ENCODE measurements around the gene OPN1MW2. TPM values are rescaled to one million over a fixed set of nuclear protein-coding genes. Genes with fewer than 3 reads are reported as not detected.
"Not testable (repeated sequence)": the region's sequence is repeated elsewhere in the genome, so short reads cannot be mapped to it uniquely, and the experiment has no call there.

OPN1MW2 gene
- not detected in 2 replicates for total RNA-seq (2014; rRNA removed; shearing (Covaris generic))

DNA sequence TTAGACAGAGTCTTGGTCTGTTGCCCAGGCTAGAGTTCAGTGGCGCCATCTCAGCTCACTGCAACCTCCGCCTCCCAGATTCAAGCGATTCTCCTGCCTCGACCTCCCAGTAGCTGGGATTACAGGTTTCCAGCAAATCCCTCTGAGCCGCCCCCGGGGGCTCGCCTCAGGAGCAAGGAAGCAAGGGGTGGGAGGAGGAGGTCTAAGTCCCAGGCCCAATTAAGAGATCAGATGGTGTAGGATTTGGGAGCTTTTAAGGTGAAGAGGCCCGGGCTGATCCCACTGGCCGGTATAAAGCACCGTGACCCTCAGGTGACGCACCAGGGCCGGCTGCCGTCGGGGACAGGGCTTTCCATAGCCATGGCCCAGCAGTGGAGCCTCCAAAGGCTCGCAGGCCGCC, at the start of gene OPN1MW2:
Gene OPN1MW2, plus strand, starts transcription at position 301 of the 400 bp plus-strand sequence. Its CDS starts 60 bp downstream, at position 361.
- not testable (repeated sequence) for H3K36me3 ChIP-seq; H3K27me3 ChIP-seq (replicated peaks); DNase-seq (ENCODE audit: low read depth in 1 of 2, low spot score in 2 of 2); H3K4me1 ChIP-seq (replicated peaks); H3K27ac ChIP-seq; H3K9me3 ChIP-seq (replicated peaks); H3K4me3 ChIP-seq

DNA sequence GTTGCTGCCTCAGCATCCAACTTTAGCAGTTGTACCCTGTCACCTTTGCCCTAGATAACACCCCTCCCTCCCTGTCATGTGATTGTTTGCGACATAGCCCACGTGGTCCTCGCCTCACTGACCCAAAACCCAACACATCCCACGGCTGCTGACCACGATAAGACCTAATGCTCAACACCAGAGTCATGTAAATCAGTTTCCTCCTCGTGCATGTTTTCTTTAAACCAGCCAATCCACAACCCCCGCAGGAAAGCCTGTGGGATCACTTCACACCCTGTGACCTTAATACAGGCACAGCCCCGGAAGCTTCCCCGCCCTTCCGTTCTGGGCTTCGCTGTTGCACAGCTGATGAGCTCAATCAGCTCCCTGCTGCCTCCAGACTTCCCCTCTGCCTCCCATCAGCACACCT, 47.0 kb upstream of the OPN1MW2 start:
- not testable (repeated sequence) for DNase-seq (ENCODE audit: low read depth in 1 of 2, low spot score in 2 of 2); H3K27me3 ChIP-seq (replicated peaks); H3K4me1 ChIP-seq (replicated peaks); H3K4me3 ChIP-seq; H3K9me3 ChIP-seq (replicated peaks); H3K36me3 ChIP-seq; H3K27ac ChIP-seq

DNA sequence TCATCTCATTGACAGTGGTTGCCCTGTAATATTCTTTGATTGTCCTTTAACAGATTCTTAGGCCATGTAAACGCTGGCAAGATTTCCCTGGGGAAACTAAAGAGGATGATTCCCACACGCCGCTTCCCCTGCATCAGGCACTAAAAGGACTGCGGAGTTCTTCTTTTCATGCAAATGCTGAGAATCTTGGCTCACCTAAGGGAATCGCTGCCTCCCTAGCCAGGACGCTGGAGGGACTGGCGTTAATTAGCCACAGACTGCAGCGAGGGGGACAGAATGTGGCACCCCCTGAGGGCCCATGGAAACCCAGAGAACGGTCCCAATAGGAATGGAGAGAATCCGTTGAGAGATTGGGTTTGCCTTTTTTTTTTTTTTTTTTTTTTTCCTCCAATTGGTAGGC, 45.2 kb upstream of the OPN1MW2 start:
- not testable (repeated sequence) for H3K9me3 ChIP-seq (replicated peaks); H3K4me3 ChIP-seq; H3K27ac ChIP-seq; DNase-seq (ENCODE audit: low read depth in 1 of 2, low spot score in 2 of 2); H3K36me3 ChIP-seq; H3K27me3 ChIP-seq (replicated peaks); H3K4me1 ChIP-seq (replicated peaks)

DNA sequence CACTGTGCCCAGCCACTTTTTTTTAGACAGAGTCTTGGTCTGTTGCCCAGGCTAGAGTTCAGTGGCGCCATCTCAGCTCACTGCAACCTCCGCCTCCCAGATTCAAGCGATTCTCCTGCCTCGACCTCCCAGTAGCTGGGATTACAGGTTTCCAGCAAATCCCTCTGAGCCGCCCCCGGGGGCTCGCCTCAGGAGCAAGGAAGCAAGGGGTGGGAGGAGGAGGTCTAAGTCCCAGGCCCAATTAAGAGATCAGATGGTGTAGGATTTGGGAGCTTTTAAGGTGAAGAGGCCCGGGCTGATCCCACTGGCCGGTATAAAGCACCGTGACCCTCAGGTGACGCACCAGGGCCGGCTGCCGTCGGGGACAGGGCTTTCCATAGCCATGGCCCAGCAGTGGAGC, 37.3 kb upstream of the OPN1MW2 start, which contains the start of gene OPN1MW:
Gene OPN1MW, plus strand, starts transcription at position 301 of the 400 bp plus-strand sequence. Its CDS starts 82 bp downstream, at position 383.
- H3K27ac ChIP-seq; H3K9me3 ChIP-seq (replicated peaks); H3K4me1 ChIP-seq (replicated peaks); H3K4me3 ChIP-seq; DNase-seq (ENCODE audit: low read depth in 1 of 2, low spot score in 2 of 2); H3K27me3 ChIP-seq (replicated peaks); H3K36me3 ChIP-seq: not testable (repeated sequence)

DNA sequence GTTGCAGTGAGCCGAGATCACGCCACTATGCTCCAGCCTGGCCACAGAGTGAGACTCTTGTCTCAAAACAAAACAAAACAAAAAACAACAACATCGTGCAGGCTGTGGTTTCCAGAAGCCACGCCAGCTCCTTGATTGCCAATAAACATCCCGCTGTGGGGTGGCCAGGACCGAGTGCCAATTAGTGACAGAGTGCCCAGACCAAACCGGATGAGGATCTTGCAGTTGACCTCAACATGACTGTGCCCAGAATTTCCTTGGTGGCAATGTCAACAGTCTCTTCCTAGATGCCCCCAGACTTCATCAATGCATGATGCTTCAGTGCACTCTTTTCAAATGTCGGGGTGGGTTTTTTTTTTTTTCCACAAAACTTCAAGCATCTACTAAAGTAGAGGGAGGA, 35.8 kb upstream of the OPN1MW2 start:
- not testable (repeated sequence) for H3K9me3 ChIP-seq (replicated peaks); H3K27ac ChIP-seq; H3K36me3 ChIP-seq; H3K4me3 ChIP-seq; DNase-seq (ENCODE audit: low read depth in 1 of 2, low spot score in 2 of 2); H3K4me1 ChIP-seq (replicated peaks); H3K27me3 ChIP-seq (replicated peaks)

DNA sequence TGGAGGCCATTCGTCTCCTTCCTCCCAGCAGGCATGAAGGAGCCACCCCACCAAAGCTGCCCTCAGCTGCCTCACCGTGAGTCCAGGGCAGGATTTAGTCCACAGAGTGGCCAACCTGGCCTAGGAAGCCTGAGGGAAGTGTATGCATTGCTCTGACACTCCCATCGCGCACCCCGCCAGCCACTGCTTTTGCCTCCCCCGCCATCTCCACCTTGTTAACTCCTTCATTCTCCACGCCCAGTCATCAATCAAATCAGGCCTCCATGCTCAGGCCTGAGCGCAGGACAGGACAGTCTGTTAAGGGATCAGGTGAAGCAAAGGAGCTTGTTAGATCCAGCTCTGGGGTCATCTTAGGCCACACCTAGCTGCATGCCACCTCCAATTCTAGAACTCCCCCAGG, 26.7 kb upstream of the OPN1MW2 start:
- not testable (repeated sequence) for H3K4me3 ChIP-seq; H3K36me3 ChIP-seq; DNase-seq (ENCODE audit: low read depth in 1 of 2, low spot score in 2 of 2); H3K9me3 ChIP-seq (replicated peaks); H3K27ac ChIP-seq; H3K4me1 ChIP-seq (replicated peaks); H3K27me3 ChIP-seq (replicated peaks)

DNA sequence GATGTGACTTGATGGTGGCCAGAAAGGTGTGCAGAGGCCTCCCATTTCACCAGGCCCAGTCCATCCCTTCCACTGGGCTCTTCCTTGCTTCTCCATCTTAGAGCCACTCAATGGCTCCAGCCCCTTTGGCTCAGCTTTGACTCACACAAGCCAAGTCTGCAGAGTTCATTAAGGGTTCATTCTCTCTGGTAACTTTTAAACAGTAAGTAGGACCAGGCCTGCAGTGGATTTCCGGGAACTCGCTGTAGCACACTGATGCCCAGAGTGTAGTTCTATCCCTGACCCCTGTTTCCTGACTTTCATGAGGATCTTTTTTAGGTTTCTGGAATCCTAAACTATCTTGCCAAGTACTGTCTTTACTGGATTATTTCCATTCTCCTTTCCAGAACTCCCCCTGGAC, 25.2 kb upstream of the OPN1MW2 start:
- not testable (repeated sequence) for H3K4me1 ChIP-seq (replicated peaks); H3K36me3 ChIP-seq; H3K27ac ChIP-seq; H3K9me3 ChIP-seq (replicated peaks); H3K27me3 ChIP-seq (replicated peaks); DNase-seq (ENCODE audit: low read depth in 1 of 2, low spot score in 2 of 2); H3K4me3 ChIP-seq

DNA sequence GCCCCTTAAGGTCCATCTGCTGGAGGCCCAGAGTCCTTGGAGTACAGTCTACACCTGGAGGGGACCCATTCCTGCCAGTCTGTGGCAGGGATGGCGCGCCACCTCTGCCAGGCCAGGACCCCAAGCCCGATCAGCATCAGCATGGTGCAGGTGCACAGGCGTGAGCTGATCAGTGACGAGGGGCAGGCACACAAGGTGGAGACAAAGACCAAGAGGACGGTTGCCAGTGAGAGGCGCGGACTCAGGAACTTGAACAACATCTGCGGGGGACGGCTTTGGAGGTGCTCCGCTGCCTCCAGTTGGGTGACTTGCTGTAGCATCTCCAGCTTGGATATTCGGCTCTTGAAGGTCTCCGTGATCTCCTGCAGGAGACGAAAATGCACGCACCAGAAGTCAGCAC, 23.1 kb upstream of the OPN1MW2 start:
- not testable (repeated sequence) for H3K27ac ChIP-seq; H3K4me3 ChIP-seq; DNase-seq (ENCODE audit: low read depth in 1 of 2, low spot score in 2 of 2); H3K27me3 ChIP-seq (replicated peaks); H3K4me1 ChIP-seq (replicated peaks); H3K36me3 ChIP-seq; H3K9me3 ChIP-seq (replicated peaks)

DNA sequence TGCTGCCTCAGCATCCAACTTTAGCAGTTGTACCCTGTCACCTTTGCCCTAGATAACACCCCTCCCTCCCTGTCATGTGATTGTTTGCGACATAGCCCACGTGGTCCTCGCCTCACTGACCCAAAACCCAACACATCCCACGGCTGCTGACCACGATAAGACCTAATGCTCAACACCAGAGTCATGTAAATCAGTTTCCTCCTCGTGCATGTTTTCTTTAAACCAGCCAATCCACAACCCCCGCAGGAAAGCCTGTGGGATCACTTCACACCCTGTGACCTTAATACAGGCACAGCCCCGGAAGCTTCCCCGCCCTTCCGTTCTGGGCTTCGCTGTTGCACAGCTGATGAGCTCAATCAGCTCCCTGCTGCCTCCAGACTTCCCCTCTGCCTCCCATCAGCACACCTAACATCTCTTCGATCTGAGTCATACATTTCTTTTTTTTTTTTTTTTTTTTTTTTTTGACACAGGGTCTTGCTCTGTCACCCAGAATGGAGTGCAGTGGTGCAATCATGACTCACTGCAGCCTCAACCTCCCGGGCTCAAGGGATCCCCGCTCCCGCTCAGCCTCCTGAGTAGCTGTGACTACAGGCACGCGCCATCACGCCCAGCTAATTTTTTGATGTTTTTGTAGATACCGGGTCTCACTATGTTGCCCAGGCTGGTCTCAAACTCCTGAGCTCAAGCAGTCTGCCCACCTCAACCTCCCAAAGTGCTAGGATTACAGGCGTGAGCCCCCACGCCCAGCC, 9.7 kb upstream of the OPN1MW2 start:
- H3K36me3 ChIP-seq; H3K4me3 ChIP-seq; H3K9me3 ChIP-seq (replicated peaks); H3K27me3 ChIP-seq (replicated peaks); H3K4me1 ChIP-seq (replicated peaks); DNase-seq (ENCODE audit: low read depth in 1 of 2, low spot score in 2 of 2); H3K27ac ChIP-seq: not testable (repeated sequence)

DNA sequence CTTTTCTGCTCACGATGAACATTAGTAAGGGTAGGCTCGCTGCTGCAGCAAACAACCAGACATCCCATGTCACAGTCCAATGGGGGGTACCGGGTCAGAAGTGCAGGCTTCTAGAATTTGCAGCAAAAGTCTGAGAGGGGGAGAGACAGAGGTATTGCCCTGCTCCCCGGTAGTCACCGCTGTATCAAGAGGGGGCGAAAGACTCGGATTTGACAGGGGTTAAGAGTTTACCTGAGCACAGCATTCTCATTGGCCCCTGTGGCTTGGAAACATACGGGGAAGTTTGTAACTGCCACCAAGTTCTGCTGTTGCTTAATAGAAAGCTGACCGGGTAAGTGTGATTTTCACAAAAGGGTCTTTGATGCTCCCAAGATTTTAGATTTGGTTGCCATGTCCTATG, 8.5 kb upstream of the OPN1MW2 start:
- H3K4me3 ChIP-seq; H3K27ac ChIP-seq; H3K9me3 ChIP-seq (replicated peaks); H3K4me1 ChIP-seq (replicated peaks); H3K27me3 ChIP-seq (replicated peaks); H3K36me3 ChIP-seq; DNase-seq (ENCODE audit: low read depth in 1 of 2, low spot score in 2 of 2): not testable (repeated sequence)

DNA sequence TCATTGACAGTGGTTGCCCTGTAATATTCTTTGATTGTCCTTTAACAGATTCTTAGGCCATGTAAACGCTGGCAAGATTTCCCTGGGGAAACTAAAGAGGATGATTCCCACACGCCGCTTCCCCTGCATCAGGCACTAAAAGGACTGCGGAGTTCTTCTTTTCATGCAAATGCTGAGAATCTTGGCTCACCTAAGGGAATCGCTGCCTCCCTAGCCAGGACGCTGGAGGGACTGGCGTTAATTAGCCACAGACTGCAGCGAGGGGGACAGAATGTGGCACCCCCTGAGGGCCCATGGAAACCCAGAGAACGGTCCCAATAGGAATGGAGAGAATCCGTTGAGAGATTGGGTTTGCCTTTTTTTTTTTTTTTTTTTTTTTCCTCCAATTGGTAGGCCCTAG, 8.1 kb upstream of the OPN1MW2 start:
- H3K4me1 ChIP-seq (replicated peaks); H3K36me3 ChIP-seq; H3K4me3 ChIP-seq; H3K9me3 ChIP-seq (replicated peaks); H3K27ac ChIP-seq; DNase-seq (ENCODE audit: low read depth in 1 of 2, low spot score in 2 of 2); H3K27me3 ChIP-seq (replicated peaks): not testable (repeated sequence)

DNA sequence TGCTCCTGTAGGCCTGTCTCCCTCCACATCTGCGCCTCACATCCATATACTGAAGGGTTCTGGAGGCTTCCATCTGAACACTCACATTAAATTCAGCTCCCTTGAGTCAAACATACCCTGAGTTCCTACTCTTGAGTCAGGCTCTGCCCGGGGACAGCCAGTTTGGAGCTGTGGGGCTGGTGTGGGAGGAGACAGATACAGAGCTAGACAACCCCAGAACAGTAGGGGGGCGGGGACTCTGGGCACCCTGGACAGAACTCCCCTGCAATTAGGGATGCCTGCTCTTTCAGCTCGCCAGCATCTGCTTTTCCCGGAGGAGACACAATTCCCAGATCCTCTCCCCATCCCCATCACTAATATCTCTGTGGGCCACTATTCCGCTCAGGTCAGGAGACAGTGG, 5.7 kb downstream of the OPN1MW2 start:
- not testable (repeated sequence) for H3K9me3 ChIP-seq (replicated peaks); H3K4me1 ChIP-seq (replicated peaks); H3K27me3 ChIP-seq (replicated peaks); H3K36me3 ChIP-seq; DNase-seq (ENCODE audit: low read depth in 1 of 2, low spot score in 2 of 2); H3K27ac ChIP-seq; H3K4me3 ChIP-seq

DNA sequence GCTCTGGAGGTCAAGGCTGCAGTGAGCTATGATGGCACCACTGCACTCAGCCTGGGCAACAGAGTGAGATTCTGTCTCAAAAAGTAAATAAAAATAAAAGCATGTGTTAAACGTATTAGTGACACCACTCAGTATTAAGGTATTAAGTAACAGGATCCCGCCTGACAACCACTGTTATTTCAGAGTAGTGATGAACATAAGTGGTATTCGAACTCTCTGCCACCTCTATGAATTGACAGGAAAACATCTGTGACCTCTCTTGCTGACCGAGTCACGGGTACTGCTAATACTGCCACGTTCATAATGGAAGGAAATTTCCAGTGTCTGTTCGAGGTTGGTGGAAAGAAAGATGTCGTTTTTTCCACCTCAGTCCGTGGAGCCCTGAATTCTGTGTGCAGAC, 7.2 kb downstream of the OPN1MW2 start:
- H3K27me3 ChIP-seq (replicated peaks); DNase-seq (ENCODE audit: low read depth in 1 of 2, low spot score in 2 of 2); H3K36me3 ChIP-seq; H3K4me3 ChIP-seq; H3K27ac ChIP-seq; H3K4me1 ChIP-seq (replicated peaks); H3K9me3 ChIP-seq (replicated peaks): not testable (repeated sequence)

DNA sequence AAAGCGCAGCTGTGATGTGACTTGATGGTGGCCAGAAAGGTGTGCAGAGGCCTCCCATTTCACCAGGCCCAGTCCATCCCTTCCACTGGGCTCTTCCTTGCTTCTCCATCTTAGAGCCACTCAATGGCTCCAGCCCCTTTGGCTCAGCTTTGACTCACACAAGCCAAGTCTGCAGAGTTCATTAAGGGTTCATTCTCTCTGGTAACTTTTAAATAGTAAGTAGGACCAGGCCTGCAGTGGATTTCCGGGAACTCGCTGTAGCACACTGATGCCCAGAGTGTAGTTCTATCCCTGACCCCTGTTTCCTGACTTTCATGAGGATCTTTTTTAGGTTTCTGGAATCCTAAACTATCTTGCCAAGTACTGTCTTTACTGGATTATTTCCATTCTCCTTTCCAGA, 11.9 kb downstream of the OPN1MW2 start:
- not testable (repeated sequence) for H3K9me3 ChIP-seq (replicated peaks); H3K4me1 ChIP-seq (replicated peaks); H3K27ac ChIP-seq; H3K27me3 ChIP-seq (replicated peaks); H3K4me3 ChIP-seq; H3K36me3 ChIP-seq; DNase-seq (ENCODE audit: low read depth in 1 of 2, low spot score in 2 of 2)

DNA sequence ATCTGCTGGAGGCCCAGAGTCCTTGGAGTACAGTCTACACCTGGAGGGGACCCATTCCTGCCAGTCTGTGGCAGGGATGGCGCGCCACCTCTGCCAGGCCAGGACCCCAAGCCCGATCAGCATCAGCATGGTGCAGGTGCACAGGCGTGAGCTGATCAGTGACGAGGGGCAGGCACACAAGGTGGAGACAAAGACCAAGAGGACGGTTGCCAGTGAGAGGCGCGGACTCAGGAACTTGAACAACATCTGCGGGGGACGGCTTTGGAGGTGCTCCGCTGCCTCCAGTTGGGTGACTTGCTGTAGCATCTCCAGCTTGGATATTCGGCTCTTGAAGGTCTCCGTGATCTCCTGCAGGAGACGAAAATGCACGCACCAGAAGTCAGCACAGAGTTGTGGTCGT, 14.1 kb downstream of the OPN1MW2 start:
- H3K27me3 ChIP-seq (replicated peaks); H3K4me3 ChIP-seq; H3K9me3 ChIP-seq (replicated peaks); DNase-seq (ENCODE audit: low read depth in 1 of 2, low spot score in 2 of 2); H3K36me3 ChIP-seq; H3K27ac ChIP-seq; H3K4me1 ChIP-seq (replicated peaks): not testable (repeated sequence)
